Prostate gland (tissue), 2 donors: Measurements from ENCODE around the gene MTFR1L.

ENCODE experiments used
- CTCF ChIP-seq, 4 experiments: fragments of 200-600 bp in 2 of 4; fragments of 450-650 bp in 2 of 4; sonication (generic) in 2 of 4; IDR thresholded peaks; 1 replicate in 3 of 4; 2 replicates in 1 of 4; pipeline ENCODE4 v1.5.1; 2016 to 2019; ENCODE audit warnings: antibody characterized with exemption in 4 of 4, mild to moderate bottlenecking in 2 of 4, moderate library complexity in 2 of 4
- POLR2A ChIP-seq: fragments of 450-650 bp; IDR thresholded peaks from one replicate; pipeline ENCODE4 v1.6.1; 2016; ENCODE audit warnings: antibody characterized with exemption, mild to moderate bottlenecking
- POLR2AphosphoS5 ChIP-seq: sonication (generic); formaldehyde crosslinking; IDR thresholded peaks from one replicate; pipeline ENCODE4 v1.6.1; 2017; ENCODE audit warnings: antibody characterized with exemption

GRCh38 chr1:25858906-25859789 lies 39.4 kb downstream of the MTFR1L start, which contains the start of gene AUNIP:
- TF ChIP-seq CTCF (IDR thresholded peaks at IDR 0.05) (no peak), POLR2A (peak; percentile 74), POLR2AphosphoS5 (peak; percentile 77)
